ENCODE results near the gene RPS4Y1. TPM values are rescaled to one million over a fixed set of nuclear protein-coding genes. Genes with fewer than 3 reads are reported as not detected.
"Not testable (repeated sequence)": the region's sequence is repeated elsewhere in the genome, so short reads cannot be mapped to it uniquely, and the experiment has no call there.

Gene RPS4Y1
- total RNA-seq, 1 experiment from 2014 or later, result 176 TPM

DNA sequence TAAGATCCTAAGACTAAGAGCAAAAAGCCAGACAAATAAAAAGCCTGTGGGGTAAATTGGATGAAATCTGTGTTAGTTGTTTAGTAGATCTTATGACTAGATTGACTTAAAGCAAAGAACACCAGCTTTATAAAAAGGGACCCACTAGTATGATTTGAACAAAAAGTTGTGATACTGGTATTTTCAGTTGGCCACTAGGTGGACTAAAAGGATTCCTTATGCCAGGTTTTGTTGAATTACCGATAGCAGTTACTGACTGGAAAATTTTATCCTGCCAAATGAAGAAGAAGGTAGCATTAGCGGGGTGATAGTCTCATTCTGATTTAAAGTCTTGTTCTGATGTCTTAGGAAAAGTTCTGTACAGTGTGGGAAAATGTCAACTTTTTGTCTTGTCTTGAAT is 41.2 kb upstream of the RPS4Y1 start:
- Histone ChIP-seq H3K36me3 (ENCODE audit: control insufficient read depth in 1 of 2, insufficient read depth in 2 of 2, low read length in 2 of 2) (no peaks in the 10 kb centered on the region), H4K20me1 (ENCODE audit: insufficient read depth) (no peaks in the 10 kb centered on the region), H3K4me1 (ENCODE audit: control insufficient read depth in 1 of 2, insufficient read depth in 2 of 2, low read length in 2 of 2) (no peaks in the 10 kb centered on the region), H3K9me3 (ENCODE audit: control insufficient read depth in 1 of 2, insufficient read depth in 1 of 2, low read depth in 1 of 2, low read length in 2 of 2) (no peaks in the 10 kb centered on the region), H3K4me2 (ENCODE audit: low read length) (no peak overlapping the region), H2AFZ (ENCODE audit: low read depth, low read length, poor library complexity, severe bottlenecking) (no peak overlapping the region), H3K27ac (ENCODE audit: low read depth, low read length) (no peak overlapping the region), H3K27me3 (ENCODE audit: insufficient read depth, low read length) (no peaks in the 10 kb centered on the region), H3K9ac (ENCODE audit: low read length) (no peak overlapping the region), H3K9me2 (ENCODE audit: insufficient read depth) (no peaks in the 10 kb centered on the region), H3K79me2 (ENCODE audit: insufficient read depth, low read length) (no peaks in the 10 kb centered on the region), H3K4me3 (replicated peaks in 1 of 2; ENCODE audit: low read depth in 1 of 2, low read length in 2 of 2) (no peak overlapping the region)
- no peak for TF ChIP-seq ZFX (IDR thresholded peaks at IDR 0.05)
- no peak for TF ChIP-seq SIN3A (IDR thresholded peaks at IDR 0.05; ENCODE audit: low read depth)
- TF ChIP-seq CBX3 (IDR thresholded peaks at IDR 0.05; ENCODE audit: low read depth), result no peak
- TF ChIP-seq MAX (IDR thresholded peaks at IDR 0.05), result no peak
- TF ChIP-seq, protein P1, sequence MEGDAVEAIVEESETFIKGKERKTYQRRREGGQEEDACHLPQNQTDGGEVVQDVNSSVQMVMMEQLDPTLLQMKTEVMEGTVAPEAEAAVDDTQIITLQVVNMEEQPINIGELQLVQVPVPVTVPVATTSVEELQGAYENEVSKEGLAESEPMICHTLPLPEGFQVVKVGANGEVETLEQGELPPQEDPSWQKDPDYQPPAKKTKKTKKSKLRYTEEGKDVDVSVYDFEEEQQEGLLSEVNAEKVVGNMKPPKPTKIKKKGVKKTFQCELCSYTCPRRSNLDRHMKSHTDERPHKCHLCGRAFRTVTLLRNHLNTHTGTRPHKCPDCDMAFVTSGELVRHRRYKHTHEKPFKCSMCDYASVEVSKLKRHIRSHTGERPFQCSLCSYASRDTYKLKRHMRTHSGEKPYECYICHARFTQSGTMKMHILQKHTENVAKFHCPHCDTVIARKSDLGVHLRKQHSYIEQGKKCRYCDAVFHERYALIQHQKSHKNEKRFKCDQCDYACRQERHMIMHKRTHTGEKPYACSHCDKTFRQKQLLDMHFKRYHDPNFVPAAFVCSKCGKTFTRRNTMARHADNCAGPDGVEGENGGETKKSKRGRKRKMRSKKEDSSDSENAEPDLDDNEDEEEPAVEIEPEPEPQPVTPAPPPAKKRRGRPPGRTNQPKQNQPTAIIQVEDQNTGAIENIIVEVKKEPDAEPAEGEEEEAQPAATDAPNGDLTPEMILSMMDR (IDR thresholded peaks at IDR 0.05 in 2 of 3, conservative IDR thresholded peaks at IDR 0.05 in 1 of 3; ENCODE audit: borderline replicate concordance in 1 of 3, insufficient read depth in 1 of 3, low read depth in 2 of 3, low read length in 2 of 3), result peak in 1 of 3 experiments; percentile 2; a peak in 1 of 6 replicates
- BruUV-seq (replicated peaks), result no TSS peak
- CTCF ChIA-PET, result no interaction called here
- POLR2A ChIA-PET, result no interaction called here
- RAD21 ChIA-PET (ENCODE audit: low non-redundant PET in 1 of 2, low total read pairs in 2 of 2, uncharacterized antibody in 2 of 2, unreplicated experiment in 2 of 2), result no interaction called here
- ATAC-seq (no peak), DNase-seq (ENCODE audit: low read depth, low spot score) (no peak)
- intact Hi-C loops (cut with micrococcal nuclease), result no loop called here

DNA sequence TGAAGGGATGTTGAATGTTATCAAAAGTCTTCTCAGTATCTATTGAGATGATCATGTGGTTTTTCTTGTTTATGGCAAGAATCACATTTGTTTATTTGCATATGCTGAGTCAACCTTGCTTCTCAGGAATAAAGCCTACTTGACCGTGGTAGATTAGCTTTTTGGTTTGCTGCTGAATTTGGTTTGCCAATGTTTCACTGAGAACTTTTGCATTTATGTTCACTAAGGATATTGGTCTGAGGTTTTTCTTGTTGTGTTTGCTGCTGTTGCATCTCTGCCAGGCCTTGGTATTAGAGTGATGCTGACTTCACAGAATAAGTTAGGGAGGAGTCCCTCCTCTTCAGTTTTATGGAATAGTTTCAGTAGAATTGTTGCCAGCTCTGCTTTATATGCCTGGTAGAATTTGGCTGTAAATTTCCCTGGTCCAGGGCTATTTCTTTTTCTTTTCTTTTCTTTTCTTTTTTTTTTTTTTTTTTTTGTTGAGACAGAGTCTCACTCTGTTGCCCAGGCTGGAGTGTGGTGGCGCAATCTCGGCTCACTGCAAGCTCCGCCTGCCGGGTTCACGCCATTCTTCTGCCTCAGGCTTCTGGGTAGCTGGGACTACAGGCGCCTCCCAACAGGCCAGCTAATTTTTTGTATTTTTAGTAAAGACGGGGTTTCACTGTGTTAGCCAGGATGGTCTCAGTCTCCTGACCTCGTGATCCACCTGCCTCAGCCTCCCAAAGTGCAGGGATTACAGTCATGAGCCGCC is 24.1 kb upstream of the RPS4Y1 start:
- ATAC-seq; H4K20me1 ChIP-seq (ENCODE audit: insufficient read depth); H3K4me1 ChIP-seq (ENCODE audit: control insufficient read depth in 1 of 2, insufficient read depth in 2 of 2, low read length in 2 of 2); H3K9ac ChIP-seq (ENCODE audit: low read length); H3K36me3 ChIP-seq (ENCODE audit: control insufficient read depth in 1 of 2, insufficient read depth in 2 of 2, low read length in 2 of 2); H3K9me3 ChIP-seq (ENCODE audit: control insufficient read depth in 1 of 2, insufficient read depth in 1 of 2, low read depth in 1 of 2, low read length in 2 of 2); POLR2A ChIA-PET; H3K27me3 ChIP-seq (ENCODE audit: insufficient read depth, low read length); H3K79me2 ChIP-seq (ENCODE audit: insufficient read depth, low read length); RAD21 ChIA-PET (ENCODE audit: low non-redundant PET in 1 of 2, low total read pairs in 2 of 2, uncharacterized antibody in 2 of 2, unreplicated experiment in 2 of 2); DNase-seq (ENCODE audit: low read depth, low spot score); H3K4me3 ChIP-seq (replicated peaks in 1 of 2; ENCODE audit: low read depth in 1 of 2, low read length in 2 of 2); H2AFZ ChIP-seq (ENCODE audit: low read depth, low read length, poor library complexity, severe bottlenecking); H3K4me2 ChIP-seq (ENCODE audit: low read length); BruUV-seq (replicated peaks); intact Hi-C loops (cut with micrococcal nuclease); H3K9me2 ChIP-seq (ENCODE audit: insufficient read depth); CTCF ChIA-PET; H3K27ac ChIP-seq (ENCODE audit: low read depth, low read length): not testable (repeated sequence)
